Fibroblast of gingiva (primary cell): ENCODE data around the gene GRIK1.

Experiments
- DNase-seq: peaks from one replicate; pipeline ENCODE4 v3.0.0-alpha.2; 2011; ENCODE audit warnings: low read depth

GRIK1 gene

GRCh38 chr21:29786496-29787360 is 153.1 kb downstream of the GRIK1 start:
- no peak for DNase-seq

GRCh38 chr21:29777160-29777559 is 162.6 kb downstream of the GRIK1 start:
- DNase-seq: no peak

GRCh38 chr21:29775462-29775861 is 164.3 kb downstream of the GRIK1 start:
- no peak for DNase-seq

- DNase-seq: no peak
Measured at GRCh38 chr21:29771491-29772066, 168.2 kb downstream of the GRIK1 start.

- DNase-seq: peak; percentile 30
Measured at GRCh38 chr21:29763674-29764073, 176.1 kb downstream of the GRIK1 start.

- no peak for DNase-seq
Measured at GRCh38 chr21:29762570-29763082, 177.2 kb downstream of the GRIK1 start.

- peak; percentile 39 for DNase-seq
Measured at GRCh38 chr21:29753216-29753615, 186.6 kb downstream of the GRIK1 start.

- no peak for DNase-seq
Measured at GRCh38 chr21:29751473-29752185, 188.2 kb downstream of the GRIK1 start.

- DNase-seq: no peak
Measured at GRCh38 chr21:29749957-29750356, 189.8 kb downstream of the GRIK1 start.

- no peak for DNase-seq
Measured at GRCh38 chr21:29749223-29749622, 190.6 kb downstream of the GRIK1 start.

GRCh38 chr21:29748391-29749167 is 191.2 kb downstream of the GRIK1 start:
- peak; percentile 3 for DNase-seq

- DNase-seq: no peak
Measured at GRCh38 chr21:29741761-29742160, 198.0 kb downstream of the GRIK1 start.

GRCh38 chr21:29739176-29739575 is 200.6 kb downstream of the GRIK1 start:
- no peak for DNase-seq

GRCh38 chr21:29738730-29739129 is 201.1 kb downstream of the GRIK1 start:
- no peak for DNase-seq

- peak; percentile 9 for DNase-seq
Measured at GRCh38 chr21:29737186-29737585, 202.6 kb downstream of the GRIK1 start.

GRCh38 chr21:29730281-29730680 is 209.5 kb downstream of the GRIK1 start:
- peak; percentile 6 for DNase-seq

- no peak for DNase-seq
Measured at GRCh38 chr21:29726044-29726443, 213.8 kb downstream of the GRIK1 start.

- DNase-seq: no peak
Measured at GRCh38 chr21:29725025-29725736, 214.6 kb downstream of the GRIK1 start.

GRCh38 chr21:29721964-29722363 is 217.8 kb downstream of the GRIK1 start:
- no peak for DNase-seq

- no peak for DNase-seq
Measured at GRCh38 chr21:29721221-29721620, 218.6 kb downstream of the GRIK1 start.

- no peak for DNase-seq
Measured at GRCh38 chr21:29719521-29719920, 220.3 kb downstream of the GRIK1 start.
